ENCODE measurements around the gene LRP6. TPM values are rescaled to one million over a fixed set of nuclear protein-coding genes. Genes with fewer than 3 reads are reported as not detected.

The LRP6 gene
- total RNA-seq, 1 experiment from 2014 or later = 62.4 TPM

DNA sequence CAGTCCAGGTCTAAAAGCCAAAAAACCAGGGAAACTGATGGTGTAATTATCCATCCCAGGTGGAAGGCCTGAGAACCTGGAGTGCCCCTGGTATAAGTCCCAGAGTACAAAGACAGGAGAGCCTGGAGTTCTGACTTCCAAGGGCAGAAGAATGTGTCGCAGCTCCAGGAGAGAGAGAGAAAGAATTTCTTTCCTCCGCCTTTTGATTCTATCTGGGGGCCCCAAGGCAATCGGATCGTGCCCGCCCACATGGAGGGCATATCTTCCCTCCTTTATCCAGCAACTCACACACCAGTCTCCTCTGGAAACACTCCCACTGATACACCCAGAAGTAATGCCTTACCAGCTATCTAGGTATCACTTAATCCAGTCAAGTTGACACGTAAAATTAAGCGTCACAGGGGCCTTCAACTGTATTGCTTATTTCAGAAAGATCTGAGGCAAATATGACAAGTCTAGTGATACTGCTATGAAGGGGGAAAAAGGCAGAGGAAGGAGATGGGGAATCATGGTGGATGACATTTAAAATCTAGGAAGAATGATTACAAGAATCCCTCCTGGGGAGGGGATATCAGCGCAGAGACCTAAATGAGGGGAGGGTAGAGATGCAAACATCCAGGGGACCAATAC is 30.5 kb upstream of the LRP6 start:
- Histone ChIP-seq H3K4ac (ENCODE audit: low read depth, low read length) (no peak overlapping the region), H3K27me3 (ENCODE audit: insufficient read depth, low read length) (no peaks in the 10 kb centered on the region), H2BK15ac (ENCODE audit: low read depth, low read length) (no peak overlapping the region), H3K56ac (ENCODE audit: insufficient read length, low read depth, low read length) (no peak overlapping the region), H2BK120ac (ENCODE audit: low read depth, low read length, poor library complexity, severe bottlenecking) (no peak overlapping the region), H3K23me2 (ENCODE audit: insufficient read length, low read depth, low read length, poor library complexity, severe bottlenecking) (no peaks in the 10 kb centered on the region), H4K20me1 (ENCODE audit: control insufficient read depth, insufficient read depth, insufficient read length) (no peaks in the 10 kb centered on the region), H2BK5ac (ENCODE audit: insufficient read length, low read length) (no peak overlapping the region), H4K8ac (replicated peaks; ENCODE audit: insufficient read length, low read depth, low read length) (no peak overlapping the region), H3K4me2 (ENCODE audit: insufficient read depth, insufficient read length, low read length) (no peak overlapping the region), H3K18ac (ENCODE audit: insufficient read length, low read depth, low read length) (no peak overlapping the region), H4K91ac (ENCODE audit: insufficient read length, low read depth, low read length) (no peak overlapping the region), H3T11ph (ENCODE audit: low read length) (no peak overlapping the region), H3K4me1 (ENCODE audit: insufficient read depth, low read length) (no peaks in the 10 kb centered on the region), H3K9ac (ENCODE audit: extremely low read depth, insufficient read length, low read length) (no peak overlapping the region), H2AFZ (ENCODE audit: low read length) (no peak overlapping the region), H4K5ac (ENCODE audit: insufficient read length, low read depth, low read length) (no peak overlapping the region), H2AK5ac (ENCODE audit: insufficient read length, low read length) (no peak overlapping the region), H3K27ac (ENCODE audit: insufficient read length, low read depth, low read length) (no peak overlapping the region), H3K79me2 (ENCODE audit: insufficient read depth, low read length) (no peaks in the 10 kb centered on the region), H3K9me3 (ENCODE audit: control insufficient read depth, low read depth, low read length) (no peaks in the 10 kb centered on the region), H2BK12ac (ENCODE audit: insufficient read length, low read depth, low read length) (no peak overlapping the region), H3K79me1 (ENCODE audit: insufficient read depth, low read depth, low read length, poor library complexity, severe bottlenecking) (no peaks in the 10 kb centered on the region), H3K23ac (ENCODE audit: insufficient read length, low read depth, low read length) (no peak overlapping the region), H2BK20ac (ENCODE audit: low read depth, low read length, poor library complexity, severe bottlenecking) (no peak overlapping the region), H3K14ac (ENCODE audit: insufficient read depth, low read length) (no peak overlapping the region)
- TF ChIP-seq, protein P1, sequence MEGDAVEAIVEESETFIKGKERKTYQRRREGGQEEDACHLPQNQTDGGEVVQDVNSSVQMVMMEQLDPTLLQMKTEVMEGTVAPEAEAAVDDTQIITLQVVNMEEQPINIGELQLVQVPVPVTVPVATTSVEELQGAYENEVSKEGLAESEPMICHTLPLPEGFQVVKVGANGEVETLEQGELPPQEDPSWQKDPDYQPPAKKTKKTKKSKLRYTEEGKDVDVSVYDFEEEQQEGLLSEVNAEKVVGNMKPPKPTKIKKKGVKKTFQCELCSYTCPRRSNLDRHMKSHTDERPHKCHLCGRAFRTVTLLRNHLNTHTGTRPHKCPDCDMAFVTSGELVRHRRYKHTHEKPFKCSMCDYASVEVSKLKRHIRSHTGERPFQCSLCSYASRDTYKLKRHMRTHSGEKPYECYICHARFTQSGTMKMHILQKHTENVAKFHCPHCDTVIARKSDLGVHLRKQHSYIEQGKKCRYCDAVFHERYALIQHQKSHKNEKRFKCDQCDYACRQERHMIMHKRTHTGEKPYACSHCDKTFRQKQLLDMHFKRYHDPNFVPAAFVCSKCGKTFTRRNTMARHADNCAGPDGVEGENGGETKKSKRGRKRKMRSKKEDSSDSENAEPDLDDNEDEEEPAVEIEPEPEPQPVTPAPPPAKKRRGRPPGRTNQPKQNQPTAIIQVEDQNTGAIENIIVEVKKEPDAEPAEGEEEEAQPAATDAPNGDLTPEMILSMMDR (conservative IDR thresholded peaks at IDR 0.05) = no peak
- H3K27ac Mint-ChIP-seq = no peak overlapping the region; a peak in 1 of 7 replicates
- H3K4me3 Mint-ChIP-seq = no peak overlapping the region
- H3K36me3 Mint-ChIP-seq (ENCODE audit: insufficient read depth in 1 of 3, low read depth in 3 of 3) = no peaks in the 10 kb centered on the region
- H3K27me3 Mint-ChIP-seq (ENCODE audit: low read depth) = no peaks in the 10 kb centered on the region
- no peak for DNase-seq
- WGBS (ENCODE audit: extremely low coverage, insufficient read length, low lambda C conversion rate) = no CpG with 5 or more reads among the region's 8 CpGs
- peaks cover 0 to 2% of the 10 kb centered on the region in 2 experiments; a peak in 1 of 5 replicates for H3K9me3 Mint-ChIP-seq
- peaks cover 22 to 35% of the 10 kb centered on the region in 2 experiments for H3K4me1 Mint-ChIP-seq
